ENCODE measurements around the gene RELL2. TPM values are rescaled to one million over a fixed set of nuclear protein-coding genes. Genes with fewer than 3 reads are reported as not detected.
A peak's percentile ranks its signal among the peaks of the same experiment; 100 is the strongest.

Gene RELL2, protein sequence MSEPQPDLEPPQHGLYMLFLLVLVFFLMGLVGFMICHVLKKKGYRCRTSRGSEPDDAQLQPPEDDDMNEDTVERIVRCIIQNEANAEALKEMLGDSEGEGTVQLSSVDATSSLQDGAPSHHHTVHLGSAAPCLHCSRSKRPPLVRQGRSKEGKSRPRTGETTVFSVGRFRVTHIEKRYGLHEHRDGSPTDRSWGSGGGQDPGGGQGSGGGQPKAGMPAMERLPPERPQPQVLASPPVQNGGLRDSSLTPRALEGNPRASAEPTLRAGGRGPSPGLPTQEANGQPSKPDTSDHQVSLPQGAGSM
- 7.6 and 16.9 TPM in 2 replicates for total RNA-seq
- 17.3 and 19.9 TPM in 2 replicates for polyA plus RNA-seq

- peak within 1 kb of the TSS; percentile 99 for H3K4me2 ChIP-seq
- H3K27me3 ChIP-seq: no peaks in the 10 kb centered on the region
- H4K20me1 ChIP-seq (ENCODE audit: insufficient read depth, poor library complexity, severe bottlenecking): peaks cover 10% of the 10 kb centered on the region
- no peaks in the 10 kb centered on the region for H3K9me3 ChIP-seq (ENCODE audit: low read depth)
- no peaks in the 10 kb centered on the region for H3K9me2 ChIP-seq (replicated peaks; ENCODE audit: insufficient read depth)
- 2% methylated on average over 45 of the region's 55 CpGs for WGBS (ENCODE audit: low lambda C conversion rate, missing lambda C conversion rate)
- TF ChIP-seq EZH2 (IDR thresholded peaks at IDR 0.05; ENCODE audit: borderline replicate concordance) (no peak), CTCF (IDR thresholded peaks at IDR 0.05; ENCODE audit: poor library complexity) (no peak), EZH2phosphoT487 (IDR thresholded peaks at IDR 0.05; ENCODE audit: low read depth, severe bottlenecking, unreplicated experiment) (no peak)
- DNase-seq (ENCODE audit: low spot score): peak; percentile 97
- no peaks in the 10 kb centered on the region for H3K36me3 ChIP-seq (replicated peaks; ENCODE audit: insufficient read depth, low read depth)
- peak within 1 kb of the TSS; percentile 90 for H3K27ac ChIP-seq
- H3K79me2 ChIP-seq: peaks cover 50% of the 10 kb centered on the region
- peaks cover 19% of the 10 kb centered on the region for H3K4me1 ChIP-seq (ENCODE audit: insufficient read depth)
- peak within 1 kb of the TSS; percentile 70 for H3K4me3 ChIP-seq
- H2AFZ ChIP-seq: peak within 1 kb of the TSS; percentile 97
These were observed at the start of gene RELL2, which contains the start of gene HDAC3 for GRCh38 chr5:141636413-141637122. Gene RELL2, plus strand, starts transcription at chr5:141636997. Its CDS starts 1,229 bp downstream, at chr5:141638226. Gene HDAC3, minus strand, starts transcription at chr5:141636849. Its CDS starts 59 bp downstream, at chr5:141636790.

- Histone ChIP-seq H3K4me3 (no peak overlapping the region), H3K27ac (no peak overlapping the region), H3K27me3 (no peaks in the 10 kb centered on the region), H3K36me3 (replicated peaks; ENCODE audit: insufficient read depth, low read depth) (no peaks in the 10 kb centered on the region), H3K79me2 (peaks cover 64% of the 10 kb centered on the region), H3K4me2 (no peak overlapping the region), H3K9me2 (replicated peaks; ENCODE audit: insufficient read depth) (no peaks in the 10 kb centered on the region), H3K4me1 (ENCODE audit: insufficient read depth) (peaks cover 4% of the 10 kb centered on the region), H2AFZ (no peak overlapping the region), H3K9me3 (ENCODE audit: low read depth) (no peaks in the 10 kb centered on the region), H4K20me1 (ENCODE audit: insufficient read depth, poor library complexity, severe bottlenecking) (peaks cover 3% of the 10 kb centered on the region)
- TF ChIP-seq EZH2phosphoT487 (IDR thresholded peaks at IDR 0.05; ENCODE audit: low read depth, severe bottlenecking, unreplicated experiment): no peak
- TF ChIP-seq CTCF (IDR thresholded peaks at IDR 0.05; ENCODE audit: poor library complexity): no peak
- TF ChIP-seq EZH2 (IDR thresholded peaks at IDR 0.05; ENCODE audit: borderline replicate concordance): no peak
- WGBS (ENCODE audit: low lambda C conversion rate, missing lambda C conversion rate): 63% methylated on average over 2 of the region's 2 CpGs
- DNase-seq (ENCODE audit: low spot score): no peak
These were observed 46.7 kb upstream of the RELL2 start for GRCh38 chr5:141590127-141590526.

DNA sequence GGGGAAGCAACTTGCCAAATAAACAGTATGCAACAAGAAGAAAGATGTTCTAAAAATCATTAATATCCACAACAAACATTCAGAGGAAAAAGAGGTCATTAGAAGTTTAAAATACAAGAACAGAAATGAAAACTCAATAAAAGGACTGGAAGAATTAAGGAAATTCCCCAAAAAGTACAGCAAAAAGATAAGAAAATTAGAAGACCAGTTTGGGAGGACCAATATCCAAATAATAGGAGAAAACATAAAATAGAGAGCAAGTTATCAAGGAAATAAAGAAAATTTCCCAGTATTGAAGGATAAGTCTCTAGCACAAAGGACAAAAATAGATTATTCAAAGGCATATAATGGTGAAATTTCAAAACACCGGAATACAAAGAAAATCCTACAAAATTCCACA is 39.9 kb upstream of the RELL2 start:
- peaks cover 84% of the 10 kb centered on the region for H3K79me2 ChIP-seq
- H3K4me3 ChIP-seq: no peak overlapping the region
- peaks cover 11% of the 10 kb centered on the region for H4K20me1 ChIP-seq (ENCODE audit: insufficient read depth, poor library complexity, severe bottlenecking)
- H2AFZ ChIP-seq: no peak overlapping the region
- H3K36me3 ChIP-seq (replicated peaks; ENCODE audit: insufficient read depth, low read depth): no peaks in the 10 kb centered on the region
- no peak for DNase-seq (ENCODE audit: low spot score)
- H3K4me2 ChIP-seq: no peak overlapping the region
- H3K9me2 ChIP-seq (replicated peaks; ENCODE audit: insufficient read depth): no peaks in the 10 kb centered on the region
- TF ChIP-seq EZH2 (IDR thresholded peaks at IDR 0.05; ENCODE audit: borderline replicate concordance): no peak
- no peaks in the 10 kb centered on the region for H3K27me3 ChIP-seq
- H3K4me1 ChIP-seq (ENCODE audit: insufficient read depth): no peaks in the 10 kb centered on the region
- 100% methylated on average over 1 of the region's 1 CpG for WGBS (ENCODE audit: low lambda C conversion rate, missing lambda C conversion rate)
- no peak overlapping the region for H3K27ac ChIP-seq
- no peaks in the 10 kb centered on the region for H3K9me3 ChIP-seq (ENCODE audit: low read depth)

- Histone ChIP-seq H3K27me3 (no peaks in the 10 kb centered on the region), H3K9me3 (ENCODE audit: low read depth) (no peaks in the 10 kb centered on the region), H2AFZ (no peak overlapping the region), H3K79me2 (peaks cover 89% of the 10 kb centered on the region), H3K4me3 (no peak overlapping the region), H4K20me1 (ENCODE audit: insufficient read depth, poor library complexity, severe bottlenecking) (peaks cover 11% of the 10 kb centered on the region), H3K4me1 (ENCODE audit: insufficient read depth) (no peaks in the 10 kb centered on the region), H3K9me2 (replicated peaks; ENCODE audit: insufficient read depth) (no peaks in the 10 kb centered on the region), H3K36me3 (replicated peaks; ENCODE audit: insufficient read depth, low read depth) (no peaks in the 10 kb centered on the region), H3K4me2 (no peak overlapping the region), H3K27ac (no peak overlapping the region)
- DNase-seq (ENCODE audit: low spot score): no peak
- no peak for TF ChIP-seq EZH2phosphoT487 (IDR thresholded peaks at IDR 0.05; ENCODE audit: low read depth, severe bottlenecking, unreplicated experiment)
- TF ChIP-seq EZH2 (IDR thresholded peaks at IDR 0.05; ENCODE audit: borderline replicate concordance): no peak
- no peak for TF ChIP-seq CTCF (IDR thresholded peaks at IDR 0.05; ENCODE audit: poor library complexity)
- whole genome bisulfite sequencing (ENCODE audit: low lambda C conversion rate, missing lambda C conversion rate): 82% methylated on average over 2 of the region's 2 CpGs
These were observed 39.4 kb upstream of the RELL2 start for GRCh38 chr5:141597394-141597793.

All from hepatocyte (in vitro differentiated cells).